C4-2B (cell line): Measurements from ENCODE around the gene MICU1.

Source experiments
- ZFX ChIP-seq: fragments of 450-650 bp; IDR thresholded peaks from 2 replicates; pipeline ENCODE4 v1.6.1; 2017
- TF ChIP-seq, protein P1 (sequence below): fragments of 450-650 bp; conservative IDR thresholded peaks from 2 replicates; pipeline ENCODE4 v1.5.1; 2017; ENCODE audit warnings: mild to moderate bottlenecking

DNA sequence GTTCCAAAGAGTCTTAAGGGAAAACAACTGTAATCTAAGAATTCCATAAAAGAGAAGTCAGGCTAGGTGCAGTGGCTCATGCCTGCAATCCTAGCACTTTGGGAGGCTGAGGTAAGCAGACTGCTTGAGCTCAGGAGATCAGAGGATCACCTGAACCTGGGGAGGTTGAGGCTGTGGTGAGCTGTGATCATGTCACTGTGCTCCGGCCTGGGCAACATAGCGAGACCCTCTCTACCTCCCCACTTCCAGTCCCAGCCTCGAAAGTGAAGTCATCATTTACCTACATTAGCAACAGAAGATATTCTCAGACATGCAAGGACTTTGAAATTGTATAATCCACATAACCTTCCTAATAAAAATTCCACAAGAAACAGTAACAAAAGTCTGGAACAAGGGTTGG lies 141.4 kb downstream of the MICU1 start:
- TF ChIP-seq, protein P1, sequence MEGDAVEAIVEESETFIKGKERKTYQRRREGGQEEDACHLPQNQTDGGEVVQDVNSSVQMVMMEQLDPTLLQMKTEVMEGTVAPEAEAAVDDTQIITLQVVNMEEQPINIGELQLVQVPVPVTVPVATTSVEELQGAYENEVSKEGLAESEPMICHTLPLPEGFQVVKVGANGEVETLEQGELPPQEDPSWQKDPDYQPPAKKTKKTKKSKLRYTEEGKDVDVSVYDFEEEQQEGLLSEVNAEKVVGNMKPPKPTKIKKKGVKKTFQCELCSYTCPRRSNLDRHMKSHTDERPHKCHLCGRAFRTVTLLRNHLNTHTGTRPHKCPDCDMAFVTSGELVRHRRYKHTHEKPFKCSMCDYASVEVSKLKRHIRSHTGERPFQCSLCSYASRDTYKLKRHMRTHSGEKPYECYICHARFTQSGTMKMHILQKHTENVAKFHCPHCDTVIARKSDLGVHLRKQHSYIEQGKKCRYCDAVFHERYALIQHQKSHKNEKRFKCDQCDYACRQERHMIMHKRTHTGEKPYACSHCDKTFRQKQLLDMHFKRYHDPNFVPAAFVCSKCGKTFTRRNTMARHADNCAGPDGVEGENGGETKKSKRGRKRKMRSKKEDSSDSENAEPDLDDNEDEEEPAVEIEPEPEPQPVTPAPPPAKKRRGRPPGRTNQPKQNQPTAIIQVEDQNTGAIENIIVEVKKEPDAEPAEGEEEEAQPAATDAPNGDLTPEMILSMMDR: no peak
- TF ChIP-seq ZFX: no peak
